Measurements from ENCODE around the gene ZCCHC14. TPM values are rescaled to one million over a fixed set of nuclear protein-coding genes. Genes with fewer than 3 reads are reported as not detected.

Gene ZCCHC14
- total and polyA plus RNA-seq, 10 donors, result 1.6 to 18.3 (median 13.2) TPM

DNA sequence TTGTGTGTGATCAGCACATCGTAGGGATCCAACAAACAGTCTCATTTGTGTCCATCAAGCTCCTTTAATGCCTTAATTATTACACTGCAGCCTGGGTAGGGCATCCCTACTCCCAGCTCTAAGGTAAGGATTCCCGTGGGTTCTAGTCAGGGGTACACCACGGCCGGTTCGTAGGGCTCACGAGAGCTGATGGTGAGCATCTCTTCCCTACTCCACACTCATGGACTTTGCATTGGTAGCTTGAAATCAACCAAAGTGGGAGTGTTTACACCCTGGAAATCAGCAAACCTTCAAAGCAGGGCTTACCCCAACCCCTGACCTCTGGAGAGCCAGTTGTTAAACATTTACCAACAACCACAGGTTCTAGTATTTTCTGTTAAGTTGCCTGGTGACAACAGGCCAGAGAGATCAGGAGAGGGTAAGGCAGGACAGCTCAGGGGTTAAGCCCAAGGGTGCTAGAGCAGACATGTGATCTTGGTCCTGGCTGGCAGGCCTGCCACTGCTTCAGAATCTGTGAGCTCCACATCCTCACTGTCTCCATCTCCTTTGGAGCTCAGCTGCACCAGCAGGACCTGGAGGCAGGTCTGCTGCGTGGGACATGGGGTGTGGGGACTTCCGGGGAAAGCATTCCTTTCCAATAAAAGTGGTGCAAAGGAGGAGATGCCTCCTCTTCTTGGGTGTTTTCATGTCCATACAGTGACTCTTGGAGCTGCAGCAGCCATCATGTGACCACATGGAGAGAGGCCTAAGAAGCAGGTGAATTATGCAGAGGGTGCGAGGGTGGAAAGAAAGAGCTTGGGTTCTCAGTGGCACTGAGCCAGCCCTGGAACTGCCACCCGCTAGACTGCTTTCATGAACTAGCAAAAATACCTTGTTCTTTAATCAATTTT lies 36.1 kb upstream of the ZCCHC14 start:
- H3K36me3 ChIP-seq, result no peaks in the 10 kb centered on the region
- peaks cover 0 to 53% (median 38%) of the 10 kb centered on the region in 8 donors for H3K9me3 ChIP-seq
- 79 to 90% (median 81%) methylated on average over 8 to 10 of the region's 10 CpGs for WGBS, 5 donors
- no peak for DNase-seq
- H3K27me3 ChIP-seq (replicated peaks in 1 of 7), result peaks cover 0 to 40% (median 0%) of the 10 kb centered on the region in 7 donors
- H3K4me3 ChIP-seq, result no peak overlapping the region
- no peak for TF ChIP-seq POLR2A (IDR thresholded peaks at IDR 0.05)
- no peak for TF ChIP-seq POLR2AphosphoS5 (IDR thresholded peaks at IDR 0.05)
- no peak for TF ChIP-seq CTCF (IDR thresholded peaks at IDR 0.05 in 8 of 11, conservative IDR thresholded peaks at IDR 0.05 in 3 of 11)
- intact Hi-C loops (cut with DNase I; ENCODE audit: low total_unique reads), result no loop called here
- no peaks in the 10 kb centered on the region for H3K4me1 ChIP-seq
- H3K27ac ChIP-seq, result no peak overlapping the region

GRCh38 chr16:87527055-87527724 lies 34.4 kb upstream of the ZCCHC14 start:
- Histone ChIP-seq H3K9me3 (peaks cover 0 to 45% (median 29%) of the 10 kb centered on the region in 8 donors), H3K4me1 (no peaks in the 10 kb centered on the region), H3K4me3 (no peak overlapping the region), H3K27me3 (replicated peaks in 1 of 7) (peaks cover 0 to 38% (median 0%) of the 10 kb centered on the region in 7 donors), H3K36me3 (no peaks in the 10 kb centered on the region), H3K27ac (no peak overlapping the region)
- intact Hi-C loops (cut with DNase I; ENCODE audit: low total_unique reads), result no loop called here
- 80 to 92% (median 84%) methylated on average over 8 to 11 of the region's 11 CpGs for WGBS, 5 donors
- no peak for TF ChIP-seq POLR2A (IDR thresholded peaks at IDR 0.05)
- TF ChIP-seq POLR2AphosphoS5 (IDR thresholded peaks at IDR 0.05), result no peak
- no peak for TF ChIP-seq CTCF (IDR thresholded peaks at IDR 0.05 in 8 of 11, conservative IDR thresholded peaks at IDR 0.05 in 3 of 11)
- no peak for DNase-seq

- Histone ChIP-seq H3K4me1 (no peaks in the 10 kb centered on the region), H3K27me3 (replicated peaks in 1 of 7) (peaks cover 0 to 31% (median 0%) of the 10 kb centered on the region in 7 donors), H3K27ac (no peak overlapping the region), H3K36me3 (no peaks in the 10 kb centered on the region), H3K4me3 (no peak overlapping the region), H3K9me3 (peaks cover 0 to 37% (median 25%) of the 10 kb centered on the region in 8 donors)
- intact Hi-C loops (cut with DNase I; ENCODE audit: low total_unique reads), result no loop called here
- TF ChIP-seq POLR2A (IDR thresholded peaks at IDR 0.05) (no peak), POLR2AphosphoS5 (IDR thresholded peaks at IDR 0.05) (no peak), CTCF (IDR thresholded peaks at IDR 0.05 in 8 of 11, conservative IDR thresholded peaks at IDR 0.05 in 3 of 11) (no peak)
- WGBS, 5 donors, result 81 to 90% (median 86%) methylated on average over 6 of the region's 6 CpGs
- no peak for DNase-seq
These were observed 33.6 kb upstream of the ZCCHC14 start for GRCh38 chr16:87526238-87526947.

All from spleen (tissue), 11 donors.